ENCODE measurements around the gene PDXK. TPM values are rescaled to one million over a fixed set of nuclear protein-coding genes. Genes with fewer than 3 reads are reported as not detected.
"Not testable (repeated sequence)": the region's sequence is repeated elsewhere in the genome, so short reads cannot be mapped to it uniquely, and the experiment has no call there.

The PDXK gene
- total and polyA plus RNA-seq, 5 donors = 53.3 to 102 (median 75.8) TPM

- not testable (repeated sequence) for H3K27ac ChIP-seq (ENCODE audit: low read length); H3K4me1 ChIP-seq (ENCODE audit: control insufficient read depth, insufficient read depth, low read length); DNase-seq; H3K27me3 ChIP-seq (ENCODE audit: control insufficient read depth, insufficient read depth); ATAC-seq; H3K9me3 ChIP-seq (ENCODE audit: control insufficient read depth, low read length); H3K4me3 ChIP-seq (ENCODE audit: low read length)
- WGBS = 95% methylated on average over 6 of the region's 6 CpGs
- intact Hi-C loops (cut with DNase I) = loop anchor here in 1 of 4 donors (10.0 kb wide), 1 partner anchor 48 kb away; no protein-coding TSS in a partner anchor
Observed at GRCh38 chr21:43713123-43713522, 5.8 kb upstream of the PDXK start.

GRCh38 chr21:43716376-43717165, 2.4 kb upstream of the PDXK start:
- no peak overlapping the region for H3K4me3 ChIP-seq (ENCODE audit: low read length)
- DNase-seq = peak in 1 of 3 donors; percentile 52
- H3K27ac ChIP-seq (ENCODE audit: low read length) = no peak overlapping the region
- no peaks in the 10 kb centered on the region for H3K9me3 ChIP-seq (ENCODE audit: control insufficient read depth, low read length)
- 72% methylated on average over 12 of the region's 12 CpGs for WGBS
- H3K4me1 ChIP-seq (ENCODE audit: control insufficient read depth, insufficient read depth, low read length) = peaks cover 13% of the 10 kb centered on the region
- ATAC-seq = no peak
- intact Hi-C loops (cut with DNase I) = loop anchor here in 1 of 4 donors (10.0 kb wide), 1 partner anchor 52 kb away; no protein-coding TSS in a partner anchor
- no peaks in the 10 kb centered on the region for H3K27me3 ChIP-seq (ENCODE audit: control insufficient read depth, insufficient read depth)

GRCh38 chr21:43717166-43717853, 1.6 kb upstream of the PDXK start:
- intact Hi-C loops (cut with DNase I) = loop anchor here in 1 of 4 donors (10.0 kb wide), 1 partner anchor 53 kb away; no protein-coding TSS in a partner anchor
- Histone ChIP-seq H3K9me3 (ENCODE audit: control insufficient read depth, low read length) (no peaks in the 10 kb centered on the region), H3K27ac (ENCODE audit: low read length) (no peak overlapping the region), H3K4me1 (ENCODE audit: control insufficient read depth, insufficient read depth, low read length) (peaks cover 14% of the 10 kb centered on the region), H3K4me3 (ENCODE audit: low read length) (no peak overlapping the region), H3K27me3 (ENCODE audit: control insufficient read depth, insufficient read depth) (no peaks in the 10 kb centered on the region)
- 84% methylated on average over 13 of the region's 13 CpGs for WGBS
- peak in 1 of 3 donors; percentile 24 for DNase-seq
- ATAC-seq = no peak

GRCh38 chr21:43717967-43718871, 710 bp upstream of the PDXK start:
- Histone ChIP-seq H3K4me3 (ENCODE audit: low read length) (peak overlapping the region; percentile 55), H3K27ac (ENCODE audit: low read length) (no peak overlapping the region), H3K9me3 (ENCODE audit: control insufficient read depth, low read length) (no peaks in the 10 kb centered on the region), H3K4me1 (ENCODE audit: control insufficient read depth, insufficient read depth, low read length) (peaks cover 14% of the 10 kb centered on the region), H3K27me3 (ENCODE audit: control insufficient read depth, insufficient read depth) (no peaks in the 10 kb centered on the region)
- intact Hi-C loops (cut with DNase I) = loop anchor here in 1 of 4 donors (10.0 kb wide), 1 partner anchor 53 kb away; no protein-coding TSS in a partner anchor
- DNase-seq = peak in 2 of 3 donors; percentile 74 to 78
- ATAC-seq = peak; percentile 1 to 23
- WGBS = 25% methylated on average over 70 of the region's 70 CpGs

GRCh38 chr21:43719748-43720538, 1.0 kb downstream of the PDXK start:
- peak; percentile 9 to 20 for ATAC-seq
- Histone ChIP-seq H3K4me3 (ENCODE audit: low read length) (peak overlapping the region; percentile 55), H3K4me1 (ENCODE audit: control insufficient read depth, insufficient read depth, low read length) (peaks cover 14% of the 10 kb centered on the region), H3K27ac (ENCODE audit: low read length) (peak overlapping the region; percentile 27), H3K9me3 (ENCODE audit: control insufficient read depth, low read length) (no peaks in the 10 kb centered on the region), H3K27me3 (ENCODE audit: control insufficient read depth, insufficient read depth) (no peaks in the 10 kb centered on the region)
- WGBS = 14% methylated on average over 49 of the region's 49 CpGs
- peak in 2 of 3 donors; percentile 65 to 72 for DNase-seq
- intact Hi-C loops (cut with DNase I) = loop anchor here in 2 of 4 donors (5.0 to 10.0 kb wide), 2 partner anchors 33 to 55 kb away; no protein-coding TSS in a partner anchor

GRCh38 chr21:43720539-43721166, 1.7 kb downstream of the PDXK start:
- no peak for ATAC-seq
- intact Hi-C loops (cut with DNase I) = loop anchor here in 1 of 4 donors (5.0 kb wide), 1 partner anchor 33 kb away; no protein-coding TSS in a partner anchor
- peak in 2 of 3 donors; percentile 51 to 55 for DNase-seq
- 85% methylated on average over 16 of the region's 16 CpGs for WGBS
- Histone ChIP-seq H3K27me3 (ENCODE audit: control insufficient read depth, insufficient read depth) (no peaks in the 10 kb centered on the region), H3K27ac (ENCODE audit: low read length) (no peak overlapping the region), H3K9me3 (ENCODE audit: control insufficient read depth, low read length) (no peaks in the 10 kb centered on the region), H3K4me1 (ENCODE audit: control insufficient read depth, insufficient read depth, low read length) (peaks cover 14% of the 10 kb centered on the region), H3K4me3 (ENCODE audit: low read length) (peak overlapping the region; percentile 55)

- peak in 2 of 3 donors; percentile 23 to 59 for DNase-seq
- ATAC-seq = no peak
- no peak overlapping the region for H3K27ac ChIP-seq (ENCODE audit: low read length)
- WGBS = 93% methylated on average over 4 of the region's 4 CpGs
- H3K4me3 ChIP-seq (ENCODE audit: low read length) = no peak overlapping the region
- H3K27me3 ChIP-seq (ENCODE audit: control insufficient read depth, insufficient read depth) = no peaks in the 10 kb centered on the region
- no peaks in the 10 kb centered on the region for H3K9me3 ChIP-seq (ENCODE audit: control insufficient read depth, low read length)
- intact Hi-C loops (cut with DNase I) = loop anchor here in 1 of 4 donors (5.0 kb wide), 1 partner anchor 34 kb away; no protein-coding TSS in a partner anchor
- peaks cover 14% of the 10 kb centered on the region for H3K4me1 ChIP-seq (ENCODE audit: control insufficient read depth, insufficient read depth, low read length)
Observed at GRCh38 chr21:43721206-43721605, 2.3 kb downstream of the PDXK start.

GRCh38 chr21:43721939-43722338, 3.0 kb downstream of the PDXK start:
- Histone ChIP-seq H3K27me3 (ENCODE audit: control insufficient read depth, insufficient read depth) (no peaks in the 10 kb centered on the region), H3K9me3 (ENCODE audit: control insufficient read depth, low read length) (no peaks in the 10 kb centered on the region), H3K27ac (ENCODE audit: low read length) (no peak overlapping the region), H3K4me1 (ENCODE audit: control insufficient read depth, insufficient read depth, low read length) (peaks cover 18% of the 10 kb centered on the region), H3K4me3 (ENCODE audit: low read length) (no peak overlapping the region)
- peak in 2 of 3 donors; percentile 48 to 59 for DNase-seq
- intact Hi-C loops (cut with DNase I) = loop anchor here in 1 of 4 donors (5.0 kb wide), 1 partner anchor 35 kb away; no protein-coding TSS in a partner anchor
- 83% methylated on average over 3 of the region's 3 CpGs for WGBS
- ATAC-seq = no peak

GRCh38 chr21:43723648-43724047, 4.7 kb downstream of the PDXK start:
- no peak for ATAC-seq
- no peaks in the 10 kb centered on the region for H3K27me3 ChIP-seq (ENCODE audit: control insufficient read depth, insufficient read depth)
- no peaks in the 10 kb centered on the region for H3K9me3 ChIP-seq (ENCODE audit: control insufficient read depth, low read length)
- intact Hi-C loops (cut with DNase I) = loop anchor here in 1 of 4 donors (5.0 kb wide), 1 partner anchor 36 kb away; no protein-coding TSS in a partner anchor
- H3K27ac ChIP-seq (ENCODE audit: low read length) = no peak overlapping the region
- H3K4me1 ChIP-seq (ENCODE audit: control insufficient read depth, insufficient read depth, low read length) = peaks cover 23% of the 10 kb centered on the region
- DNase-seq = peak in 1 of 3 donors; percentile 45
- H3K4me3 ChIP-seq (ENCODE audit: low read length) = no peak overlapping the region
- WGBS = 85% methylated on average over 12 of the region's 12 CpGs

Measured in right cardiac atrium (tissue), 5 donors.